ENCODE measurements around the gene CTBS. TPM values are rescaled to one million over a fixed set of nuclear protein-coding genes. Genes with fewer than 3 reads are reported as not detected.

Gene CTBS
- total RNA-seq, 1 donor from 2014 or later = 11.5 TPM

DNA sequence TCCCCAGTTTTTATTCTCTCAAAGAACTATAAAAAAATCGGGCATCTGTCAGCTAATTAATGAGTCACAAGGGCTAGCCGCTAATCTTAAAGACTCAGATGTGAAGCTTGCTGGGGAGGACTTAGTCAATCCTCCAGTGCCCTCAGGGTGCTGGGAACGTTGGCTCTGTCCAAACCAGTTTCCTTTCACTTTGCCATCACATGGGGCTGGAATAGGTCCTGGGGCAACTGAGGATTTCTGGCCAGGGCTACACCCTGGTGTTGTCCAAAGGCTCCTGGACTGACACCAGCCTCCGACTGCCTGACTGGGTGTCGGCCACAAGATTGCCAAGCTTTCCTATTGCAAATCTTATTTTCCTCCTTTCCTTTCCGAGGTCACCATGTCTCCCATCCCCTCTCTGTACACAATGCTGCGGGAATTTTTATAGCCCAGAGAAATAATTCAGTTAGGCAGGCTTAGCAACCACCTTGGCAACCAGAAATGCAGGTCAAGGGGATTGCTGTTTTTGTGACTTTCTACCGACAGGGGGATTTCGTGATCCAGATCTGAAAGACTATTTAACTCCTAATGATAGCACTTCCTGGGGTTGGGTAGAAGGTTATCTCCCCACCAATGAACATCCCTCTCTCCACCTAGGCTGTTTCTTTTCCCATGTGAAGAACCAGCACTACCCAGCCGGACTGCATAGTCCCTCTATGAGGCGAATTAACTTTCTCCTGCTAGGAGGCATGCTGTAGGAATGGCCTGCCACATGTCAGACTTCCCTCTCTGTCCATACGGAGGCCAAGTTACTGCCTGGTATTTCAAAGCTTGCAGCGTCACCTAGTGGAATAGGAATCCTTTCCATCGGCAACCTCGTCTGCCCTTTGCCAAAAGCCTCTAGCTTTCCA is 29.9 kb upstream of the CTBS start:
- H3K4me3 ChIP-seq = no peak overlapping the region

DNA sequence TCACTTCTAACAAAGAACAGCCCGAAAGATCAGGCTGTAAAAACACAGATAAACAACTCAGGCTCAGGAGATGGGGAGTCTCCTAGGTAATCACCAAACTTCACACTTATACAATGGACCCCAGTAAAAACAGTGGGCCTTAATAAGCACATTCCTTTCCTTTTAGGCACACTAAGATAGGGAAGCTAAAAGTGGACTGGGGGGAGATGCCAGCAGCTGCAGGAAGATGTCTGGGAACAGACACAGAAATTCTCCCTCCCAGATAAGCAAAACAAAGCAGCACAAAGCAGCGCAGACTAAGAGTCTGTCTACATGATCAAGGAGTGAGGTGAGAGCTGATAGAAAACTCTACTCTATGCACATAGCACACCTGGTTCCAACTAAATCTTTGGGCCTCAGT is 29.0 kb upstream of the CTBS start:
- no peaks in the 10 kb centered on the region for H3K4me1 Mint-ChIP-seq
- H3K9me3 ChIP-seq (ENCODE audit: low read depth) = peaks cover 23% of the 10 kb centered on the region
- no peak overlapping the region for H3K4me3 ChIP-seq
- no peak overlapping the region for H3K9ac ChIP-seq
- peaks cover 7% of the 10 kb centered on the region for H3K4me1 ChIP-seq
- no peaks in the 10 kb centered on the region for H4K20me1 ChIP-seq (ENCODE audit: low read depth)
- H3K79me2 ChIP-seq (ENCODE audit: low read depth) = no peaks in the 10 kb centered on the region
- no peak for DNase-seq (ENCODE audit: low spot score)
- H3K9me3 Mint-ChIP-seq = peaks cover 47% of the 10 kb centered on the region
- no peaks in the 10 kb centered on the region for H3F3A ChIP-seq (ENCODE audit: low read depth)
- no peak overlapping the region for H2AFZ ChIP-seq (replicated peaks)
- H3K36me3 ChIP-seq = no peaks in the 10 kb centered on the region
- no peak overlapping the region for H3K4me3 Mint-ChIP-seq
- peaks cover 5% of the 10 kb centered on the region for H3K36me3 Mint-ChIP-seq
- no peak overlapping the region for H3K4me2 ChIP-seq
- H3K27ac Mint-ChIP-seq = no peak overlapping the region
- TF ChIP-seq EZH2 (IDR thresholded peaks at IDR 0.05) (no peak), CTCF (IDR thresholded peaks at IDR 0.05) (no peak), EZH2phosphoT487 (IDR thresholded peaks at IDR 0.05) (no peak)
- no peak overlapping the region for H3K27ac ChIP-seq
- H3K27me3 Mint-ChIP-seq (ENCODE audit: insufficient read depth, low read depth) = peaks cover 2% of the 10 kb centered on the region
- H3K27me3 ChIP-seq = no peaks in the 10 kb centered on the region

More for the DNA sequence above, 29.9 kb upstream of the CTBS start:
- Histone ChIP-seq H4K20me1 (ENCODE audit: low read depth) (no peaks in the 10 kb centered on the region), H3K4me2 (no peak overlapping the region), H3K9me3 (ENCODE audit: low read depth) (peaks cover 23% of the 10 kb centered on the region), H3K4me1 (no peaks in the 10 kb centered on the region), H3F3A (ENCODE audit: low read depth) (no peaks in the 10 kb centered on the region), H3K36me3 (no peaks in the 10 kb centered on the region), H3K27me3 (no peaks in the 10 kb centered on the region), H3K27ac (no peak overlapping the region), H2AFZ (replicated peaks) (no peak overlapping the region), H3K9ac (no peak overlapping the region), H3K79me2 (ENCODE audit: low read depth) (no peaks in the 10 kb centered on the region)
- Mint-ChIP-seq H3K36me3 (peaks cover 5% of the 10 kb centered on the region), H3K4me1 (no peaks in the 10 kb centered on the region), H3K27me3 (ENCODE audit: insufficient read depth, low read depth) (peaks cover 2% of the 10 kb centered on the region), H3K9me3 (peaks cover 47% of the 10 kb centered on the region), H3K27ac (no peak overlapping the region), H3K4me3 (no peak overlapping the region)
- peak; percentile 30 for DNase-seq (ENCODE audit: low spot score)
- TF ChIP-seq EZH2 (IDR thresholded peaks at IDR 0.05) (no peak), CTCF (IDR thresholded peaks at IDR 0.05) (peak; percentile 27)

DNA sequence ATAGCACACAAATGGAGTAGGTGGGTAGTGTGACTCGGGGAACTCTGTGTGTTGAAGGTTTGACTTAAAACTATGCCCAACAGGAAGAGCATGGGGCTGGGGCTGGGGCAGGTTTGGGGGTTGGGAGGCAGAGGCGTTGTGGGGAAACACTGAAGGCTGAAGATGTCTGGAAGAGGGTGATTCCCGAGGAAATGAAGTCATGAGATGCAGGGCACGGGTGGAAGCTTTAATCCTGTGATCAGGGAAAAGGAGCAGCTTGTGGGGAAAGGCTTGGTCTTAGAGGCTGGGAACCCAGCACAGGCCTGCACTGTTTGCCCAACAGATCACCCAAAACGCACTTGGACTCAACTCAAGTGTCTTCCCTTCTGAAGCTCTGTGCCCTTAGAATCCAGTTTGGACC is 26.6 kb upstream of the CTBS start:
- peaks cover 37% of the 10 kb centered on the region for H3K9me3 Mint-ChIP-seq
- no peak overlapping the region for H2AFZ ChIP-seq (replicated peaks)
- no peak overlapping the region for H3K27ac Mint-ChIP-seq

More for the DNA sequence above, 26.6 kb upstream of the CTBS start:
- H3F3A ChIP-seq (ENCODE audit: low read depth) = no peaks in the 10 kb centered on the region
- Mint-ChIP-seq H3K36me3 (peaks cover 3% of the 10 kb centered on the region), H3K27me3 (ENCODE audit: insufficient read depth, low read depth) (peaks cover 2% of the 10 kb centered on the region), H3K4me1 (no peaks in the 10 kb centered on the region), H3K4me3 (no peak overlapping the region)
- H3K36me3 ChIP-seq = no peaks in the 10 kb centered on the region
- DNase-seq (ENCODE audit: low spot score) = no peak
- peaks cover 12% of the 10 kb centered on the region for H3K9me3 ChIP-seq (ENCODE audit: low read depth)
- no peaks in the 10 kb centered on the region for H4K20me1 ChIP-seq (ENCODE audit: low read depth)
- H3K4me2 ChIP-seq = no peak overlapping the region
- H3K4me1 ChIP-seq = peaks cover 8% of the 10 kb centered on the region
- no peak overlapping the region for H3K27ac ChIP-seq
- H3K79me2 ChIP-seq (ENCODE audit: low read depth) = no peaks in the 10 kb centered on the region
- H3K4me3 ChIP-seq = no peak overlapping the region
- no peak overlapping the region for H3K9ac ChIP-seq
- no peaks in the 10 kb centered on the region for H3K27me3 ChIP-seq
- TF ChIP-seq EZH2 (IDR thresholded peaks at IDR 0.05) = no peak
- no peak for TF ChIP-seq CTCF (IDR thresholded peaks at IDR 0.05)
- TF ChIP-seq EZH2phosphoT487 (IDR thresholded peaks at IDR 0.05) = no peak
